ENCODE results near the gene FADS1. TPM values are rescaled to one million over a fixed set of nuclear protein-coding genes. Genes with fewer than 3 reads are reported as not detected.

FADS1 gene
- total and polyA plus RNA-seq, 8 donors: 1.8 to 56.5 (median 11.7) TPM; not detected in 1

GRCh38 chr11:61833471-61833870, 16.7 kb upstream of the FADS1 start:
- H3K27ac ChIP-seq: peak overlapping the region in 2 of 5 donors; percentile 67 to 76
- DNase-seq: no peak
- intact Hi-C loops (cut with DNase I; ENCODE audit: low total_unique reads): no loop called here
- no peak overlapping the region for H3K4me3 ChIP-seq
- peaks cover 11 to 76% (median 18%) of the 10 kb centered on the region in 4 donors for H3K4me1 ChIP-seq
- peaks cover 0 to 10% (median 4%) of the 10 kb centered on the region in 3 donors for H3K27me3 ChIP-seq
- WGBS, 5 donors: 55 to 75% (median 64%) methylated on average over 11 of the region's 11 CpGs
- peaks cover 0 to 10% (median 0%) of the 10 kb centered on the region in 4 donors for H3K36me3 ChIP-seq
- TF ChIP-seq POLR2AphosphoS5 (IDR thresholded peaks at IDR 0.05): no peak
- TF ChIP-seq CTCF (IDR thresholded peaks at IDR 0.05): no peak
- no peaks in the 10 kb centered on the region for H3K9me3 ChIP-seq

- Histone ChIP-seq H3K27ac (no peak overlapping the region), H3K4me1 (peaks cover 18 to 81% (median 25%) of the 10 kb centered on the region in 4 donors), H3K4me3 (no peak overlapping the region), H3K27me3 (peaks cover 0 to 17% (median 5%) of the 10 kb centered on the region in 3 donors), H3K9me3 (no peaks in the 10 kb centered on the region), H3K36me3 (peaks cover 0 to 4% (median 0%) of the 10 kb centered on the region in 4 donors)
- no peak for TF ChIP-seq POLR2A (IDR thresholded peaks at IDR 0.05)
- no peak for TF ChIP-seq POLR2AphosphoS5 (IDR thresholded peaks at IDR 0.05)
- no peak for TF ChIP-seq EP300 (IDR thresholded peaks at IDR 0.05)
- no peak for TF ChIP-seq CTCF (IDR thresholded peaks at IDR 0.05)
- intact Hi-C loops (cut with DNase I; ENCODE audit: low total_unique reads): no loop called here
- DNase-seq: peak in 1 of 2 donors; percentile 62
- WGBS, 5 donors: 41 to 54% (median 51%) methylated on average over 7 of the region's 7 CpGs
Observed at GRCh38 chr11:61832754-61833153, 16.0 kb upstream of the FADS1 start.

- DNase-seq: no peak
- 81 to 96% (median 92%) methylated on average over 3 to 4 of the region's 4 CpGs for WGBS, 5 donors
- no peak overlapping the region for H3K4me3 ChIP-seq
- intact Hi-C loops (cut with DNase I; ENCODE audit: low total_unique reads): no loop called here
- peaks cover 0 to 22% (median 5%) of the 10 kb centered on the region in 3 donors for H3K27me3 ChIP-seq
- H3K9me3 ChIP-seq: no peaks in the 10 kb centered on the region
- peaks cover 21 to 83% (median 30%) of the 10 kb centered on the region in 4 donors for H3K4me1 ChIP-seq
- H3K27ac ChIP-seq: peak overlapping the region in 2 of 5 donors; percentile 82 to 85
- no peaks in the 10 kb centered on the region for H3K36me3 ChIP-seq
- no peak for TF ChIP-seq POLR2AphosphoS5 (IDR thresholded peaks at IDR 0.05)
- TF ChIP-seq CTCF (IDR thresholded peaks at IDR 0.05): no peak
- TF ChIP-seq EP300 (IDR thresholded peaks at IDR 0.05): no peak
- TF ChIP-seq POLR2A (IDR thresholded peaks at IDR 0.05): no peak
Observed at GRCh38 chr11:61832207-61832606, 15.4 kb upstream of the FADS1 start.

- no peaks in the 10 kb centered on the region for H3K36me3 ChIP-seq
- peaks cover 21 to 83% (median 33%) of the 10 kb centered on the region in 4 donors for H3K4me1 ChIP-seq
- no peaks in the 10 kb centered on the region for H3K9me3 ChIP-seq
- intact Hi-C loops (cut with DNase I; ENCODE audit: low total_unique reads): no loop called here
- TF ChIP-seq POLR2AphosphoS5 (IDR thresholded peaks at IDR 0.05): peak in 1 of 3 donors; percentile 34
- no peak for TF ChIP-seq CTCF (IDR thresholded peaks at IDR 0.05)
- peak overlapping the region in 1 of 4 donors; percentile 70 for H3K4me3 ChIP-seq
- peaks cover 0 to 28% (median 5%) of the 10 kb centered on the region in 3 donors for H3K27me3 ChIP-seq
- no peak for DNase-seq
- peak overlapping the region in 4 of 5 donors; percentile 50 to 85 (median 76) for H3K27ac ChIP-seq
- 45 to 59% (median 48%) methylated on average over 8 of the region's 8 CpGs for WGBS, 5 donors
Observed at GRCh38 chr11:61830237-61831105, 13.7 kb upstream of the FADS1 start.

All from stomach (tissue), 9 donors.